Gastroesophageal sphincter (tissue), 4 donors: ENCODE data around the gene LRRC3. TPM values are rescaled to one million over a fixed set of nuclear protein-coding genes. Genes with fewer than 3 reads are reported as not detected.

Experiments used
- ATAC-seq: fragments of 150-250 bp; one replicate; pipeline ENCODE4 v1.9.1; 2016; ENCODE audit warnings: mild to moderate bottlenecking, moderate library complexity
- H3K27ac ChIP-seq, 4 donors: fragments of 200-600 bp; sonication (generic) in 3 of 4; 1 replicate in 3 of 4; 2 replicates in 1 of 4; pipeline ENCODE4 v1.5.1; 2016 to 2019
- H3K27me3 ChIP-seq: fragments of 200-600 bp; sonication (generic); one replicate; pipeline ENCODE4 v1.5.1; 2019
- H3K36me3 ChIP-seq, 2 donors: fragments of 200-600 bp; sonication (generic); one replicate each; pipeline ENCODE4 v1.5.1; 2019; ENCODE audit warnings: control low read depth in 1 of 2
- H3K4me1 ChIP-seq, 3 donors: fragments of 200-600 bp; sonication (generic); 1 replicate in 2 of 3; 2 replicates in 1 of 3; pipeline ENCODE4 v1.5.1; 2016 to 2019; ENCODE audit warnings: control low read depth in 2 of 3
- H3K4me3 ChIP-seq, 2 donors: fragments of 200-600 bp; sonication (generic); one replicate each; pipeline ENCODE4 v1.5.1; 2019; ENCODE audit warnings: mild to moderate bottlenecking in 1 of 2, moderate library complexity in 1 of 2
- H3K9me3 ChIP-seq, 3 donors: fragments of 200-600 bp; sonication (generic); one replicate each; pipeline ENCODE4 v1.5.1; 2017 to 2019; ENCODE audit warnings: control low read depth in 2 of 3
- CTCF ChIP-seq, 4 experiments: fragments of 200-600 bp in 2 of 4; fragments of 450-650 bp in 2 of 4; sonication (generic) in 1 of 4; IDR thresholded peaks; one replicate each; pipeline ENCODE4 v1.5.1; 2017 to 2019; ENCODE audit warnings: antibody characterized with exemption in 4 of 4, mild to moderate bottlenecking in 2 of 4, moderate library complexity in 2 of 4
- EP300 ChIP-seq: sonication (generic); formaldehyde crosslinking; IDR thresholded peaks from one replicate; pipeline ENCODE4 v1.6.1; 2017; ENCODE audit warnings: antibody characterized with exemption, mild to moderate bottlenecking
- POLR2A ChIP-seq, 2 donors: fragments of 450-650 bp; IDR thresholded peaks; one replicate each; pipeline ENCODE4 v1.6.1; 2017; ENCODE audit warnings: antibody characterized with exemption in 2 of 2, mild to moderate bottlenecking in 2 of 2, moderate library complexity in 1 of 2
- POLR2AphosphoS5 ChIP-seq: sonication (generic); formaldehyde crosslinking; IDR thresholded peaks from one replicate; pipeline ENCODE4 v1.6.1; 2017; ENCODE audit warnings: antibody characterized with exemption
- WGBS, 2 donors: methylation state at CpG; one replicate each; pipeline ENCODE4 v1.1.5; 2018; ENCODE audit warnings: low coverage in 1 of 2; 5-methylcytosine and 5-hydroxymethylcytosine counted together
- total RNA-seq, 4 donors: library from RNA; depleted of rRNA; stranded (reverse); fragments of >200 nt; gene quantifications; one replicate each; pipeline ENCODE4 v1.1.0, GENCODE V29; 2016

Gene LRRC3
- total RNA-seq, 4 donors from 2014 or later: 2.7 to 8.3 (median 6.7) TPM

DNA sequence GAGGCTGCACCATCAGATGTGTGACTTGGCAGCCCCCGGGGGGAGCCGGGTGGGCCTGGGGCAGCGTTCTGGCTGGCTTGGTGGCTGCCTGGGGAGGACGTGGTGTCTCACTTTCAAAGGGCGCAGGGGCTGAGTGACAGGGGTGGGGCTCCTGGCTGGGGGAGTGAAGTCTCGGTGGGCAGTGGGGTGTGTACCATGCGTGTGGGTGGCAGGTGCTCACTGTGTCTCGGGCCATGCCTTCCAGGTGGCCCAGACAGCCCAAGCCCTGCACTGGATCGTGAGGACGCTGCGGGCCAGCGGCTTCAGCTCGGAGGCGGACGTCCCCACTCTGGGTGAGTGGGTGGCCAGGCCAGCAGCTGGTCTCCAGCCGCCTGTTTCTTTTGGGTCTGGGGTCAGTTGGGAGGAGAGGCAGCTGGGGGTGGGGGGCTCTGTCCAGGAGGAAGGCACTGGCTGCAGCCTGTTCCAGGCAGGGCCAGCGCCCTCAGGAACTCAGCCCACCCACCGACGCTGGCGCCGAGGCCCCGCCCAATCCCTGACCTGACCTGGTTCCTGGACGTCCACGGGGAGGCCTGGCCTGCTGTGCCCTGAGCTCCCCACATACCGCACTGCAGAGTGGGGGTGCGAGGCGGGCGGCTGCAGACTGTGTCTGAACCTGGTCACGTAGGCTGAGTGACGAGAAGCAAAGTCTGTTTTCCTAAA, 30.6 kb upstream of the LRRC3 start:
- H3K27ac ChIP-seq: no peak overlapping the region
- no peaks in the 10 kb centered on the region for H3K36me3 ChIP-seq
- no peak for ATAC-seq
- H3K4me1 ChIP-seq: no peaks in the 10 kb centered on the region
- H3K9me3 ChIP-seq: peaks cover 0 to 6% (median 0%) of the 10 kb centered on the region in 3 donors
- H3K4me3 ChIP-seq: peak overlapping the region in 1 of 2 donors; percentile 20
- H3K27me3 ChIP-seq: peaks cover 41% of the 10 kb centered on the region
- WGBS, 2 donors: no CpG with 5 or more reads among the region's 30 CpGs
- no peak for TF ChIP-seq POLR2A (IDR thresholded peaks at IDR 0.05)
- no peak for TF ChIP-seq POLR2AphosphoS5
- no peak for TF ChIP-seq EP300
- no peak for TF ChIP-seq CTCF (IDR thresholded peaks at IDR 0.05)

DNA sequence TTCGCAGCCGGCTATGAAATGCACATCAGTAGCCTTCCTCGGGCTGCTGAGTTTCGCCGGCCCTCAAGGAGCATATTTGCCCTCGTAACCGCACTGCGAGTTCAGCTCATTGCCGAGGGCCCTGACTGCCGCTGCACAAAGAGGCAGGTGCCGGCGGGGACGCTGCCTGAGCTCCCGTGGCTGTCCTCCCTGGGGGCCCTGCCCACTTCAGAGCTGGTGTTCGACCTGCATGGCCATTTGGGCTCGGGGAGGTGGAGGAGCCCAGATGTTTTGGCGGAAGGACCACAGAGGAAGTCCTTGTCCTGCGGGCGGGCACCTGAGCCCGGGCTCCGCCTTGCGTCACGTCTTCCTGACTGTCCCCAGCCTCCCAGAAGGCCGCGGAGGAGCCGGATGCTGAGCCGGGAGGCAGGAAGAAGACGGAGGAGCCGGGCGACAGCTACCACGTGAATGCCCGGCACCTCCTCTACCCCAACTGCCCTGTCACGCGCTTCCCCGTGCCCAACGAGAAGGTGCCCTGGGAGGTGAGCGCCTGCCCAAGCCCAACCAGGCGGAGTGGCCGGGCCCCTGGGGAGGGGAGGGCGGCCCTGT, 29.9 kb upstream of the LRRC3 start:
- H3K4me1 ChIP-seq: no peaks in the 10 kb centered on the region
- H3K4me3 ChIP-seq: peak overlapping the region in 1 of 2 donors; percentile 20
- no peaks in the 10 kb centered on the region for H3K36me3 ChIP-seq
- WGBS, 2 donors: 20% methylated on average over 1 of the region's 40 CpGs; no CpG with 5 or more reads in 1 of the 2 donors
- H3K27ac ChIP-seq: no peak overlapping the region
- ATAC-seq: no peak
- H3K9me3 ChIP-seq: peaks cover 0 to 11% (median 0%) of the 10 kb centered on the region in 3 donors
- peaks cover 41% of the 10 kb centered on the region for H3K27me3 ChIP-seq
- no peak for TF ChIP-seq EP300

GRCh38 chr21:44425895-44426662, 29.2 kb upstream of the LRRC3 start:
- TF ChIP-seq EP300 (no peak), POLR2A (IDR thresholded peaks at IDR 0.05) (no peak), POLR2AphosphoS5 (no peak), CTCF (IDR thresholded peaks at IDR 0.05) (no peak)
- Histone ChIP-seq H3K4me1 (no peaks in the 10 kb centered on the region), H3K36me3 (no peaks in the 10 kb centered on the region), H3K4me3 (peak overlapping the region in 1 of 2 donors; percentile 20), H3K27me3 (peaks cover 41% of the 10 kb centered on the region), H3K27ac (no peak overlapping the region), H3K9me3 (peaks cover 0 to 12% (median 0%) of the 10 kb centered on the region in 3 donors)
- WGBS, 2 donors: no CpG with 5 or more reads among the region's 13 CpGs
- ATAC-seq: no peak

DNA sequence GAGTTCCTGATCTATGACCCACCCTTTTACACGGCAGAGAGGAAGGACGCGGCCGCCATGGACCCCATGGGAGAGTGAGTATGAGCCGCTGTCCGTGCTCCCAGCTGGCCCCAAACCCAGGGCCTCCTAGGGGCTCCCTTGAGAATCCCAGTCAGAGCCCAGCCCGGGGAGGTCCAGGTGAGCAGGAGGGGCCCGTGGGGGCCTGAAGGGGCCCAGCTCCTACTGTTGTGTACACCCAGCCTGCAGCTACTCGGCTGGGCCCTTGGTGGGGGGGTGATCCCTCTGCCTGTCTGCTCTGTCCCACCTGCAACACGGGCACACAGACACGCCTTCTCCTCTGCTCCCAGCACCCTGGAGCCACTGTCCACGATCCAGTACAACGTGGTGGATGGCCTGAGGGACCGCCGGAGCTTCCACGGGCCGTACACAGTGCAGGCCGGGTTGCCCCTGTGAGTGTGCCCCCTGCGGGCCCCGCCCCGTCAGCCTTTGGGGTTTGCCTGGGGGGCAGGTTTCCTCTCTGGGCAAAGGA, 28.6 kb upstream of the LRRC3 start:
- ATAC-seq: no peak
- TF ChIP-seq POLR2A (IDR thresholded peaks at IDR 0.05): no peak
- no peak for TF ChIP-seq POLR2AphosphoS5
- no peak for TF ChIP-seq CTCF (IDR thresholded peaks at IDR 0.05)
- peaks cover 0 to 18% (median 0%) of the 10 kb centered on the region in 3 donors for H3K9me3 ChIP-seq
- WGBS, 2 donors: no CpG with 5 or more reads among the region's 21 CpGs
- H3K4me1 ChIP-seq: no peaks in the 10 kb centered on the region
- H3K27me3 ChIP-seq: peaks cover 41% of the 10 kb centered on the region
- no peak overlapping the region for H3K4me3 ChIP-seq
- no peak overlapping the region for H3K27ac ChIP-seq
- no peaks in the 10 kb centered on the region for H3K36me3 ChIP-seq
